Endodermal cell (in vitro differentiated cells): ENCODE results near the gene TNFRSF1A. TPM values are rescaled to one million over a fixed set of nuclear protein-coding genes. Genes with fewer than 3 reads are reported as not detected.

Source experiments
- DNase-seq: peaks from one replicate; pipeline ENCODE4 v3.0.0-alpha.2; 2017
- H3K27ac ChIP-seq: 2 replicates; pipeline ENCODE4 v1.5.1; 2013; ENCODE audit warnings: mild to moderate bottlenecking, low read depth, low read length, moderate library complexity
- H3K27me3 ChIP-seq: 2 replicates; pipeline ENCODE4 v1.6.1; 2013; ENCODE audit warnings: mild to moderate bottlenecking, low read length, moderate library complexity; ENCODE audit not compliant: insufficient read depth, control insufficient read depth, poor library complexity, severe bottlenecking
- H3K36me3 ChIP-seq: 2 replicates; pipeline ENCODE4 v1.7.0; 2013; ENCODE audit warnings: mild to moderate bottlenecking, low read length, moderate library complexity; ENCODE audit not compliant: control insufficient read depth, insufficient read depth
- H3K4me1 ChIP-seq: one replicate; pipeline ENCODE4 v1.7.0; 2013; ENCODE audit warnings: low read length; ENCODE audit not compliant: control insufficient read depth, insufficient read depth
- H3K4me3 ChIP-seq: 2 replicates; pipeline ENCODE4 v1.5.1; 2013; ENCODE audit warnings: mild to moderate bottlenecking, low read length, moderate library complexity
- H3K9ac ChIP-seq: 2 replicates; pipeline ENCODE4 v1.6.1; 2013; ENCODE audit warnings: mild to moderate bottlenecking, low read length, moderate library complexity; ENCODE audit not compliant: poor library complexity, severe bottlenecking; ENCODE audit errors: extremely low read depth
- H3K9me3 ChIP-seq: 2 replicates; pipeline ENCODE4 v1.6.1; 2013; ENCODE audit warnings: mild to moderate bottlenecking, low read length, moderate library complexity; ENCODE audit not compliant: control insufficient read depth
- H3K27ac Mint-ChIP-seq: 2 replicates; pipeline ENCODE4 v1.8.0; 2020; ENCODE audit warnings: mixed read lengths
- H3K27me3 Mint-ChIP-seq: 2 replicates; pipeline ENCODE4 v1.8.0; 2021; ENCODE audit warnings: mild to moderate bottlenecking, mixed read lengths; ENCODE audit not compliant: insufficient read depth
- H3K36me3 Mint-ChIP-seq: 2 replicates; pipeline ENCODE4 v1.8.0; 2020; ENCODE audit warnings: low read depth, mixed read lengths
- H3K4me1 Mint-ChIP-seq: 2 replicates; pipeline ENCODE4 v1.8.0; 2020; ENCODE audit warnings: mixed read lengths
- H3K4me3 Mint-ChIP-seq: 2 replicates; pipeline ENCODE4 v1.8.0; 2020; ENCODE audit warnings: mild to moderate bottlenecking, moderate library complexity, mixed read lengths
- H3K9me3 Mint-ChIP-seq: 2 replicates; pipeline ENCODE4 v1.8.0; 2020; ENCODE audit warnings: mild to moderate bottlenecking, mixed read lengths
- WGBS, 2 experiments: methylation state at CpG; one replicate each; pipeline versions ENCODE4 v1.1.5 to v1.1.7; 2013; ENCODE audit warnings: missing lambda C conversion rate in 2 of 2, mixed read lengths in 1 of 2; ENCODE audit not compliant: insufficient coverage in 1 of 2, insufficient read length in 1 of 2; 5-methylcytosine and 5-hydroxymethylcytosine counted together
- total RNA-seq, 2 donors: library from RNA; stranded (reverse); fragmentation: NEBNext Ultra II Directional in 1 of 2; extraction: Animal tissue kit (Norgen Biotek cat#: 25700) in 1 of 2; gene quantifications; 2 replicates in 1 of 2; 3 replicates in 1 of 2; pipeline ENCODE4 v1.2.1, GENCODE V29; 2021
- TF ChIP-seq, protein P1 (sequence below): fragments of 200-600 bp; sonication (generic); conservative IDR thresholded peaks from 2 replicates; pipeline ENCODE4 v1.5.0; 2021; ENCODE audit warnings: antibody characterized with exemption, mild to moderate bottlenecking

The TNFRSF1A gene
- total RNA-seq, 2 donors from 2014 or later, result 43.2 to 86.2 TPM

DNA sequence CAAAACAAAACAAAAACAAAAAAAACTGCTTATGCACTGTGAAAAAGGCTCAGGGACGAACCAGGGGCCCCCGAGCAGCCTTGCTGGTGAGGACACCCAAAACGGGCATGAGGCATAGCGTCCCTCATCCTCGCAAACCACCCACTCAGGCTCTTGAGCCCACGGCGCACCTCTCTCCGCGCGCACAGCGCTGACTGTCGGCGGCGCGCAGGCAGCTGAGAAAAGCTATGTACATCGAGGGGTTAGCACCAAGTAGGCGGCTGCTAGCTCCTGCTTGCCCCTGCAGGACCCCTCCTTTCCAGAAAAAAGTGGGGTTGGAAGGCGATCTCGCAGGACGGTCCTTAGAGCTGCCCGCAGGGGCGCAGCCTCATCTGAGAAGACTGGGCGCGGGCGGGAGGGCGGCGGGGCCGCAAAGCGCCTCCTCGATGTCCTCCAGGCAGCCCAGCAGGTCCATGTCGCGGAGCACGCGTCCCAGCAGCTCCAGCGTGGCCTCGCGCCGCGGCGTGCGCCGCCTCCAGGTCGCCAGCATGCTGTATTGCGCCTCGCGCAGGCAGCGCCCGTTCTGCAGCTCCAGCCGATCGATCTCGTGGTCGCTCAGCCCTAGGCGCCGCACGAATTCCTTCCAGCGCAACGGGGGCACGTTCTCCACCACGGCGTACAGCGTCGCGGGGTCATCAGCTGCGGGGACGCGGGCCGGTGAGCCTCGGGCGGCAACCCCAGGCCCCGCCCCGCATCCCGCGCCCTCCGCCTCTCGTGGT, 12.8 kb downstream of the TNFRSF1A start:
- H3K27me3 Mint-ChIP-seq, result no peaks in the 10 kb centered on the region
- Histone ChIP-seq H3K36me3 (peaks cover 38% of the 10 kb centered on the region), H3K4me3 (no peak overlapping the region), H3K4me1 (no peaks in the 10 kb centered on the region), H3K27ac (no peak overlapping the region), H3K9ac (no peak overlapping the region), H3K9me3 (no peaks in the 10 kb centered on the region), H3K27me3 (no peaks in the 10 kb centered on the region)
- TF ChIP-seq, protein P1, sequence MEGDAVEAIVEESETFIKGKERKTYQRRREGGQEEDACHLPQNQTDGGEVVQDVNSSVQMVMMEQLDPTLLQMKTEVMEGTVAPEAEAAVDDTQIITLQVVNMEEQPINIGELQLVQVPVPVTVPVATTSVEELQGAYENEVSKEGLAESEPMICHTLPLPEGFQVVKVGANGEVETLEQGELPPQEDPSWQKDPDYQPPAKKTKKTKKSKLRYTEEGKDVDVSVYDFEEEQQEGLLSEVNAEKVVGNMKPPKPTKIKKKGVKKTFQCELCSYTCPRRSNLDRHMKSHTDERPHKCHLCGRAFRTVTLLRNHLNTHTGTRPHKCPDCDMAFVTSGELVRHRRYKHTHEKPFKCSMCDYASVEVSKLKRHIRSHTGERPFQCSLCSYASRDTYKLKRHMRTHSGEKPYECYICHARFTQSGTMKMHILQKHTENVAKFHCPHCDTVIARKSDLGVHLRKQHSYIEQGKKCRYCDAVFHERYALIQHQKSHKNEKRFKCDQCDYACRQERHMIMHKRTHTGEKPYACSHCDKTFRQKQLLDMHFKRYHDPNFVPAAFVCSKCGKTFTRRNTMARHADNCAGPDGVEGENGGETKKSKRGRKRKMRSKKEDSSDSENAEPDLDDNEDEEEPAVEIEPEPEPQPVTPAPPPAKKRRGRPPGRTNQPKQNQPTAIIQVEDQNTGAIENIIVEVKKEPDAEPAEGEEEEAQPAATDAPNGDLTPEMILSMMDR, result peak; percentile 54
- H3K27ac Mint-ChIP-seq, result no peak overlapping the region
- peaks cover 57% of the 10 kb centered on the region for H3K36me3 Mint-ChIP-seq
- DNase-seq, result peak; percentile 88
- WGBS, 2 experiments, result 95 to 98% methylated on average over 43 to 75 of the region's 75 CpGs
- H3K4me1 Mint-ChIP-seq, result peaks cover 25% of the 10 kb centered on the region
- no peaks in the 10 kb centered on the region for H3K9me3 Mint-ChIP-seq
- H3K4me3 Mint-ChIP-seq, result no peak overlapping the region

DNA sequence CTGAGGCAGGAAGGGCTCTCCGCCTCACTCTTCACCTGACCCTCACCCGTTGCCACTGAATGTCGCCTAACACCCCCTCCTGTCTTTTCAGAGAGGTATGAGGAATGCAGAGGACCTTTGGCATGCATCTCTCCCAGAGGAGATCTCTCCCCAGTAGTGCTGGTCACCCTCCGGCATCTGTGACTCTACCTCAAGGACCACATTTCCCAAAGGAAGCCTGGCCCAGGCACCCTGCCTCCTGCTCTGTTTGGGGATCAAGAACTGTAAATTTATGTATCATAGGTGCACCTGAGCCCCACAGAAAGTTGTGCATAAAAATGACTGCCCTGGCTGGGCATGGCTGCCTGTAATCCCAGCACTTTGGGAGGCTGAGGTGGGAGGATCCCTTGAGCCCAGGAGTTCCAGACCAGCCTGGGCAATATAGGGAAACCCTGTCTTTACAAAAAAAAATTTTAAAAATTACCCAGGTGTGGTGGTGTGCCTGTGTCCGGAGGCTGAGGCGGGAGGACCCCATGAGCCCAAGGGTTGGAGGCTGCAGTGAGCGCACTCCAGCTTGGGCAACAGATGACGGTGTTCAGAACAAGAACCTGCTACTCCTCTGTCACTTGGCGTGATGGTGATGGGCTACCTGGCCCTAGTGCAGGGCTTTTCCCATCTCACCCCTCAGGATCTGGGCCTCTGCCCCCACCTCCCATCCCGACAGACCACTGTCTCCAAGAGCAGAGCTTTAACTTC, 13.7 kb downstream of the TNFRSF1A start:
- H3K9me3 Mint-ChIP-seq, result no peaks in the 10 kb centered on the region
- no peak overlapping the region for H3K4me3 Mint-ChIP-seq

DNA sequence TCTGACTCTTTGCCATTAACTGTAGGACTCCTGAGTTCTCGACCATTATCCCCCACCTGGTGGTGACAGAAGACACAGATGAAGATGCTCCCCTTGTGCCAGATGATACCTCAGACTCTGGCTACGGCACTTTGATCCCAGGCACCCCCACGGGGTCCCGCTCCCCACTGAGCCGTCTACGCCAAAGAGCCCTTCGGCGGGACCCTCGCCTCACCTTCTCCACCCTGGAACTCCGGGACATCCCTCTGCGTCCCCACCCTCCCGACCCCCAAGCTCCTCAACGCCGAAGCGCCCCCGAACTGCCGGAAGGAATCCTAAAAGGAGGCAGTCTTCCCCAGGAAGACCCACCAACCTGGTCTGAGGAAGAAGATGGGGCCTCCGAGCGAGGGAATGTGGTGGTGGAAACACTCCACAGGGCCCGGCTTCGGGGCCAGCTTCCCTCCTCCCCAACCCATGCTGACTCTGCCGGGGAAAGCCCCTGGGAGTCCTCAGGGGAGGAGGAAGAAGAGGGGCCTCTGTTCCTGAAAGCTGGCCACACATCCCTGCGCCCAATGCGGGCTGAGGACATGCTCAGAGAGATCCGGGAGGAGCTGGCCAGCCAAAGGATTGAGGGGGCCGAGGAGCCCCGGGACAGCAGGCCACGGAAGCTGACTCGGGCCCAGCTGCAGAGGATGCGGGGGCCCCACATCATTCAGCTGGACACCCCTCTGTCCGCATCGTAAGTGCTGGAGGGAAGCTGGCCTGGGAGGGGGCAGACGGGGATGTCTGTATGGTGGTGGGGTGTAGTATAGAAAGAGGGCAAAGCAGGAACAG, 14.4 kb downstream of the TNFRSF1A start:
- no peaks in the 10 kb centered on the region for H3K9me3 ChIP-seq
- no peak for DNase-seq
- H3K4me3 Mint-ChIP-seq, result no peak overlapping the region
- H3K36me3 ChIP-seq, result peaks cover 21% of the 10 kb centered on the region
- no peak overlapping the region for H3K27ac ChIP-seq
- TF ChIP-seq, protein P1, result peak; percentile 42
- H3K4me1 Mint-ChIP-seq, result peaks cover 39% of the 10 kb centered on the region
- no peaks in the 10 kb centered on the region for H3K27me3 ChIP-seq
- no peaks in the 10 kb centered on the region for H3K27me3 Mint-ChIP-seq
- no peak overlapping the region for H3K4me3 ChIP-seq
- H3K27ac Mint-ChIP-seq, result peak overlapping the region; percentile 12
- H3K9me3 Mint-ChIP-seq, result no peaks in the 10 kb centered on the region
- H3K36me3 Mint-ChIP-seq, result peaks cover 40% of the 10 kb centered on the region
- WGBS, 2 experiments, result 89 to 92% methylated on average over 9 to 33 of the region's 33 CpGs
- H3K9ac ChIP-seq, result no peak overlapping the region
- peaks cover 5% of the 10 kb centered on the region for H3K4me1 ChIP-seq

More for the DNA sequence above, 13.7 kb downstream of the TNFRSF1A start:
- peaks cover 28% of the 10 kb centered on the region for H3K36me3 ChIP-seq
- peak; percentile 51 for DNase-seq
- WGBS, 2 experiments, result 95 to 100% methylated on average over 3 to 10 of the region's 10 CpGs
- Mint-ChIP-seq H3K4me1 (peaks cover 32% of the 10 kb centered on the region), H3K27ac (peak overlapping the region; percentile 12), H3K27me3 (no peaks in the 10 kb centered on the region), H3K36me3 (peaks cover 48% of the 10 kb centered on the region)
- H3K9ac ChIP-seq, result no peak overlapping the region
- TF ChIP-seq, protein P1, result no peak
- H3K27ac ChIP-seq, result no peak overlapping the region
- H3K9me3 ChIP-seq, result no peaks in the 10 kb centered on the region
- H3K27me3 ChIP-seq, result no peaks in the 10 kb centered on the region
- H3K4me1 ChIP-seq, result peaks cover 5% of the 10 kb centered on the region
- no peak overlapping the region for H3K4me3 ChIP-seq
